MM.1S (cell line): ENCODE measurements around the gene KCNMB4.

ENCODE experiments used
- DNase-seq: peaks from one replicate; pipeline ENCODE4 v3.0.0-alpha.2; 2015
- H2AFZ ChIP-seq: fragments of 300-600 bp; sonication (generic); 2 replicates; pipeline ENCODE4 v1.6.0; 2016; ENCODE audit warnings: antibody characterized with exemption, low read length
- H3F3A ChIP-seq: fragments of 300-600 bp; sonication (generic); 2 replicates; pipeline ENCODE4 v1.6.1; 2016; ENCODE audit warnings: mild to moderate bottlenecking, antibody characterized with exemption, low read length, moderate library complexity, mixed read lengths; ENCODE audit not compliant: insufficient read depth
- H3K27ac ChIP-seq: fragments of 300-600 bp; sonication (generic); 2 replicates; pipeline ENCODE4 v1.5.1; 2016; ENCODE audit warnings: mild to moderate bottlenecking, low read length
- H3K27me3 ChIP-seq: fragments of 300-600 bp; sonication (generic); replicated peaks from 2 replicates; pipeline ENCODE4 v1.6.0; 2016; ENCODE audit warnings: low read length; ENCODE audit not compliant: insufficient read depth
- H3K36me3 ChIP-seq: fragments of 300-600 bp; sonication (generic); replicated peaks from 2 replicates; pipeline ENCODE4 v1.6.1; 2016; ENCODE audit warnings: mild to moderate bottlenecking, low read length, mixed read lengths; ENCODE audit not compliant: insufficient read depth
- H3K4me1 ChIP-seq: fragments of 300-600 bp; sonication (generic); 2 replicates; pipeline ENCODE4 v1.6.1; 2016; ENCODE audit warnings: low read length, mixed read lengths
- H3K4me2 ChIP-seq: fragments of 300-600 bp; sonication (generic); 2 replicates; pipeline ENCODE4 v1.6.0; 2016; ENCODE audit warnings: low read depth, low read length
- H3K4me3 ChIP-seq: fragments of 300-600 bp; sonication (generic); 2 replicates; pipeline ENCODE4 v1.5.1; 2016; ENCODE audit warnings: low read length, mixed read lengths
- H3K79me2 ChIP-seq: fragments of 300-600 bp; sonication (generic); 2 replicates; pipeline ENCODE4 v1.6.1; 2016; ENCODE audit warnings: mixed run types, low read length, mixed read lengths
- H3K9ac ChIP-seq: fragments of 300-600 bp; sonication (generic); 2 replicates; pipeline ENCODE4 v1.6.1; 2016; ENCODE audit warnings: low read length, mixed read lengths
- H3K9me2 ChIP-seq: fragments of 300-600 bp; sonication (generic); replicated peaks from 2 replicates; pipeline ENCODE4 v1.6.1; 2016; ENCODE audit warnings: mild to moderate bottlenecking, low read length, mixed read lengths; ENCODE audit not compliant: insufficient read depth
- H3K9me3 ChIP-seq: fragments of 300-600 bp; sonication (generic); replicated peaks from 2 replicates; pipeline ENCODE4 v1.6.1; 2016; ENCODE audit warnings: mild to moderate bottlenecking, low read length, mixed read lengths; ENCODE audit not compliant: insufficient read depth
- H4K20me1 ChIP-seq: fragments of 300-600 bp; sonication (generic); 2 replicates; pipeline ENCODE4 v1.6.1; 2016; ENCODE audit warnings: mild to moderate bottlenecking, low read length, moderate library complexity, mixed read lengths; ENCODE audit not compliant: insufficient read depth
- CTCF ChIP-seq: fragments of 300-600 bp; sonication (generic); IDR thresholded peaks from 2 replicates; pipeline ENCODE4 v1.5.1; 2016; ENCODE audit warnings: antibody characterized with exemption, low read length, mixed read lengths
- EZH2 ChIP-seq: fragments of 300-600 bp; sonication (generic); optimal IDR thresholded peaks from 2 replicates; pipeline ENCODE3; 2017; ENCODE audit warnings: low read depth, mild to moderate bottlenecking, antibody characterized with exemption, low read length, mixed read lengths
- EZH2phosphoT487 ChIP-seq: fragments of 300-600 bp; sonication (generic); IDR thresholded peaks from 2 replicates; pipeline ENCODE4 v1.6.1; 2018; ENCODE audit warnings: antibody characterized with exemption, low read length

The KCNMB4 gene

GRCh38 chr12:70332236-70332635, 33.9 kb upstream of the KCNMB4 start:
- no peaks in the 10 kb centered on the region for H3K9me3 ChIP-seq
- TF ChIP-seq EZH2phosphoT487 = no peak
- TF ChIP-seq CTCF = no peak
- TF ChIP-seq EZH2 = no peak
- H3K4me3 ChIP-seq = no peak overlapping the region
- H3K9me2 ChIP-seq = no peaks in the 10 kb centered on the region
- H3K27ac ChIP-seq = no peak overlapping the region
- no peaks in the 10 kb centered on the region for H3K27me3 ChIP-seq
- no peak overlapping the region for H2AFZ ChIP-seq
- no peak overlapping the region for H3K9ac ChIP-seq
- H3K4me1 ChIP-seq = no peaks in the 10 kb centered on the region
- H3K4me2 ChIP-seq = no peak overlapping the region
- no peaks in the 10 kb centered on the region for H3F3A ChIP-seq
- no peaks in the 10 kb centered on the region for H4K20me1 ChIP-seq
- H3K36me3 ChIP-seq = peaks cover 3% of the 10 kb centered on the region; the same call in 1 of the 2 replicates
- no peaks in the 10 kb centered on the region for H3K79me2 ChIP-seq
- no peak for DNase-seq

- H3K4me2 ChIP-seq = no peak overlapping the region
Observed at GRCh38 chr12:70334742-70335141, 31.3 kb upstream of the KCNMB4 start.

GRCh38 chr12:70338531-70338930, 27.6 kb upstream of the KCNMB4 start:
- no peak overlapping the region for H3K4me2 ChIP-seq
- H3K4me3 ChIP-seq = no peak overlapping the region
- no peaks in the 10 kb centered on the region for H3K4me1 ChIP-seq
- no peaks in the 10 kb centered on the region for H3K79me2 ChIP-seq
- H3F3A ChIP-seq = no peaks in the 10 kb centered on the region
- no peak overlapping the region for H3K27ac ChIP-seq
- no peaks in the 10 kb centered on the region for H3K27me3 ChIP-seq
- H3K36me3 ChIP-seq = peaks cover 10% of the 10 kb centered on the region; the same call in 1 of the 2 replicates
- DNase-seq = no peak
- TF ChIP-seq EZH2 (no peak), EZH2phosphoT487 (no peak), CTCF (no peak)
- H4K20me1 ChIP-seq = no peaks in the 10 kb centered on the region
- H3K9me3 ChIP-seq = no peaks in the 10 kb centered on the region
- no peaks in the 10 kb centered on the region for H3K9me2 ChIP-seq
- H3K9ac ChIP-seq = no peak overlapping the region
- no peak overlapping the region for H2AFZ ChIP-seq

More at GRCh38 chr12:70334742-70335141, 31.3 kb upstream of the KCNMB4 start:
- Histone ChIP-seq H3F3A (no peaks in the 10 kb centered on the region), H4K20me1 (no peaks in the 10 kb centered on the region), H3K79me2 (no peaks in the 10 kb centered on the region), H3K9ac (no peak overlapping the region), H3K4me1 (no peaks in the 10 kb centered on the region), H2AFZ (no peak overlapping the region), H3K36me3 (peaks cover 8% of the 10 kb centered on the region; the same call in 1 of the 2 replicates), H3K27me3 (no peaks in the 10 kb centered on the region), H3K27ac (no peak overlapping the region), H3K4me3 (no peak overlapping the region), H3K9me3 (no peaks in the 10 kb centered on the region), H3K9me2 (no peaks in the 10 kb centered on the region)
- TF ChIP-seq EZH2 = no peak
- TF ChIP-seq CTCF = no peak
- TF ChIP-seq EZH2phosphoT487 = no peak
- DNase-seq = no peak
